ENCODE results near the gene FBXO46.

GRCh38 chr19:45761714-45762113 lies 31.0 kb upstream of the FBXO46 start:
- no peak for TF ChIP-seq FOSL1 (CRISPR knock-in tag; IDR thresholded peaks at IDR 0.05; ENCODE audit: borderline replicate concordance)
- no peak for TF ChIP-seq ZNF274 (CRISPR knock-in tag; IDR thresholded peaks at IDR 0.05)
- no peak for TF ChIP-seq RNF2 (conservative IDR thresholded peaks at IDR 0.05; ENCODE audit: low read depth)
- TF ChIP-seq CHCHD3 (CRISPR knock-in tag; IDR thresholded peaks at IDR 0.05), result no peak
- TF ChIP-seq AFF4 (CRISPR knock-in tag; IDR thresholded peaks at IDR 0.05), result no peak
